Endothelial cell of umbilical vein (primary cell): ENCODE measurements around the gene NEDD4. TPM values are rescaled to one million over a fixed set of nuclear protein-coding genes. Genes with fewer than 3 reads are reported as not detected.
"Not testable (repeated sequence)": the region's sequence is repeated elsewhere in the genome, so short reads cannot be mapped to it uniquely, and the experiment has no call there.

Source experiments
- BruUV-seq: library from RNA; stranded (reverse); fragments of 400-500 nt; replicated peaks from 2 replicates; lab custom pipeline; 2021; lab: Mats Ljungman, UMichigan
- CTCF ChIA-PET: fragments of 300-600, 350-600 bp; sonication (Branson Sonifier 250); formaldehyde crosslinking; loops from one replicate; lab custom pipeline; 2021; ENCODE audit warnings: antibody characterized with exemption, inconsistent platforms; lab: Charles Lee
- POLR2A ChIA-PET: fragments of 300-600, 350-600 bp; sonication (Branson Sonifier 250); formaldehyde crosslinking; loops from one replicate; lab custom pipeline; 2021; ENCODE audit warnings: antibody characterized with exemption, inconsistent platforms; lab: Charles Lee
- DNase-seq: peaks from one replicate; pipeline ENCODE4 v3.0.0-alpha.2; 2011; ENCODE audit warnings: low read depth, low spot score
- FAIRE-seq: peaks from 2 replicates; lab custom pipeline; 2011; peaks lifted over from hg19 to GRCh38; lab: Jason Lieb, UNC
- H2AFZ ChIP-seq: 2 replicates; pipeline ENCODE4 v1.6.0; 2012; ENCODE audit warnings: low read depth, low read length, control low read depth, inconsistent platforms
- H3K27ac ChIP-seq: 2 replicates; pipeline ENCODE4 v1.5.1; 2011; ENCODE audit warnings: low read depth, mild to moderate bottlenecking, control low read depth, low read length, moderate library complexity; ENCODE audit not compliant: insufficient read depth
- H3K27me3 ChIP-seq, 2 experiments: 2 replicates each; pipeline versions ENCODE4 v1.6.0 to v1.6.1; 2011; ENCODE audit warnings: low read length in 2 of 2, mixed read lengths in 1 of 2; ENCODE audit not compliant: control insufficient read depth in 2 of 2, insufficient read depth in 2 of 2
- H3K36me3 ChIP-seq, 2 experiments: 2 replicates in 1 of 2; 3 replicates in 1 of 2; pipeline ENCODE4 v1.5.1; 2011; ENCODE audit warnings: low read length in 2 of 2, mild to moderate bottlenecking in 1 of 2, moderate library complexity in 1 of 2; ENCODE audit not compliant: control insufficient read depth in 2 of 2, insufficient read depth in 2 of 2; ENCODE audit errors: extremely low read depth in 1 of 2
- H3K4me1 ChIP-seq: 3 replicates; pipeline ENCODE4 v1.5.1; 2011; ENCODE audit warnings: mild to moderate bottlenecking, low read length; ENCODE audit not compliant: control insufficient read depth, insufficient read depth; ENCODE audit errors: extremely low read depth
- H3K4me2 ChIP-seq: 2 replicates; pipeline ENCODE4 v1.6.1; 2011; ENCODE audit warnings: low read length, control low read depth, mixed read lengths; ENCODE audit not compliant: insufficient read depth
- H3K4me3 ChIP-seq, 3 experiments: fragments of 200-600 bp in 1 of 3; sonication (generic), shearing (Covaris generic) in 1 of 3; replicated peaks in 1 of 3; 2 replicates each; pipeline ENCODE4 v1.5.1; 2011 to 2016; ENCODE audit warnings: control low read depth in 3 of 3, low read length in 3 of 3, mild to moderate bottlenecking in 2 of 3, inconsistent platforms in 1 of 3, low read depth in 1 of 3, moderate library complexity in 1 of 3; ENCODE audit not compliant: insufficient read depth in 1 of 3
- H3K79me2 ChIP-seq: 2 replicates; pipeline ENCODE4 v1.6.0; 2012; ENCODE audit warnings: low read length, inconsistent platforms; ENCODE audit not compliant: control insufficient read depth, insufficient read depth
- H3K9ac ChIP-seq: replicated peaks from 2 replicates; pipeline ENCODE3; 2011; ENCODE audit warnings: low read length, control low read depth; ENCODE audit not compliant: insufficient read depth; ENCODE audit errors: extremely low read depth
- H3K9me1 ChIP-seq: replicated peaks from 3 replicates; pipeline ENCODE4 v1.6.0; 2011; ENCODE audit warnings: mild to moderate bottlenecking, low read length; ENCODE audit not compliant: control insufficient read depth, insufficient read depth; ENCODE audit errors: extremely low read depth
- H3K9me3 ChIP-seq: replicated peaks from 2 replicates; pipeline ENCODE4 v1.5.1; 2012; ENCODE audit warnings: low read length, inconsistent platforms; ENCODE audit not compliant: control insufficient read depth, insufficient read depth
- H4K20me1 ChIP-seq: replicated peaks from 2 replicates; pipeline ENCODE3; 2011; ENCODE audit warnings: mild to moderate bottlenecking, low read length; ENCODE audit not compliant: control insufficient read depth, insufficient read depth; ENCODE audit errors: extremely low read depth
- EZH2 ChIP-seq: IDR thresholded peaks from 2 replicates; pipeline ENCODE4 v1.6.1; 2012; ENCODE audit warnings: borderline replicate concordance, low read depth, mild to moderate bottlenecking, moderate library complexity, low read length, inconsistent platforms; ENCODE audit not compliant: severe bottlenecking
- FOS ChIP-seq: IDR thresholded peaks from 2 replicates; pipeline ENCODE4 v1.6.1; 2011; ENCODE audit warnings: mild to moderate bottlenecking, low read length, moderate library complexity, borderline replicate concordance; ENCODE audit not compliant: insufficient read depth
- GATA2 ChIP-seq: IDR thresholded peaks from 2 replicates; pipeline ENCODE4 v1.7.0; 2011; ENCODE audit warnings: low read depth, mild to moderate bottlenecking, moderate library complexity, mixed read lengths, low read length; ENCODE audit not compliant: insufficient read length, insufficient read depth
- JUN ChIP-seq: IDR thresholded peaks from 2 replicates; pipeline ENCODE4 v1.6.1; 2011; ENCODE audit warnings: borderline replicate concordance, low read depth; ENCODE audit not compliant: insufficient read length, insufficient read depth
- MYC ChIP-seq: IDR thresholded peaks from one replicate; pipeline ENCODE4 v1.6.1; 2011; ENCODE audit warnings: mild to moderate bottlenecking, low read depth, low read length
- POLR2A ChIP-seq: IDR thresholded peaks from 2 replicates; pipeline ENCODE4 v1.6.1; 2012; ENCODE audit warnings: low read depth, mild to moderate bottlenecking, control low read depth, low read length
- POLR2AphosphoS5 ChIP-seq: IDR thresholded peaks from 2 replicates; pipeline ENCODE4 v1.6.1; 2012; ENCODE audit warnings: low read depth, mild to moderate bottlenecking, control low read depth, low read length, moderate library complexity; ENCODE audit not compliant: insufficient read depth
- dilution Hi-C: fragments of 300-500 bp; cut with MboI; formaldehyde crosslinking; loops from one replicate; pipeline ENCODE4 v1.15.0; 2019; ENCODE audit warnings: low sequenced_read_pairs; ENCODE audit not compliant: extremely low pct_ligation_motif_present
- intact Hi-C: fragments of 100-400 bp; cut with micrococcal nuclease; formaldehyde crosslinking; loops from one replicate; pipeline ENCODE4 v1.10.0; 2022
- polyA plus RNA-seq, 4 experiments: library from polyadenylated mRNA; depleted of rRNA in 3 of 4; stranded (reverse) in 3 of 4; unstranded in 1 of 4; fragments of >200 nt; gene quantifications; 2 replicates each; pipeline versions ENCODE4 v1.2.1 to v1.2.3, GENCODE V29; 2011 to 2012; ENCODE audit warnings: missing spikeins in 1 of 4
- total RNA-seq: library from RNA; stranded (reverse); gene quantifications from 2 replicates; pipeline ENCODE4 v1.2.3, GENCODE V29; 2021
- TF ChIP-seq, protein P1 (sequence below): IDR thresholded peaks from 2 replicates; pipeline ENCODE4 v1.6.1; 2011; ENCODE audit not compliant: insufficient read depth, insufficient read length
- TF ChIP-seq, protein P2 (sequence below), 2 donors: IDR thresholded peaks; 1 replicate in 1 of 2; 2 replicates in 1 of 2; pipeline ENCODE4 v1.5.1; 2011; ENCODE audit warnings: low read length in 2 of 2, mild to moderate bottlenecking in 2 of 2, moderate library complexity in 2 of 2, control low read depth in 1 of 2, inconsistent platforms in 1 of 2, low read depth in 1 of 2; ENCODE audit not compliant: insufficient read depth in 1 of 2; ENCODE audit errors: extremely low read depth in 1 of 2

Gene NEDD4
- total and polyA plus RNA-seq, 2 donors (not counting 3 experiments of a cell fraction or from before 2014, with no cell fraction given) = 9.2 to 39.0 TPM

DNA sequence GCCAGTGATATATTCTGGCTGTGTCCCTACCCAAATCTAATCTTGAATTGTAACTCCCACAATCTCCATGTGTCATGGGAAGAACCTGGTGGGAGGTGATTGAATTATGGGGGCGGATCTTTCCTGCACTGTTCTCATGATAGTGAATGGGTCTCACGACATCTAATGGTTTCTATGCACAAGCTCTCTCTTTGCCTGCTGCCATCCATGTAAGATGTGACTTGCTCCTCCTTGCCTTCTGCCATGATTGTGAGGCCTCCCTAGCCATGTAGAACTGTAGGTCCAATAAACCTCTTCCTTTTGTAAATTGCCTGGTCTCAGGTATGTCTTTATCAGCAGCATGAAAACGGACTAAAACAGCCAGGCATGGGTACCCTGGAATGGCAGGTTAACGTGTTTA lies 150.5 kb downstream of the NEDD4 start:
- FAIRE-seq, BruUV-seq, H3K36me3 ChIP-seq: not testable (repeated sequence)

DNA sequence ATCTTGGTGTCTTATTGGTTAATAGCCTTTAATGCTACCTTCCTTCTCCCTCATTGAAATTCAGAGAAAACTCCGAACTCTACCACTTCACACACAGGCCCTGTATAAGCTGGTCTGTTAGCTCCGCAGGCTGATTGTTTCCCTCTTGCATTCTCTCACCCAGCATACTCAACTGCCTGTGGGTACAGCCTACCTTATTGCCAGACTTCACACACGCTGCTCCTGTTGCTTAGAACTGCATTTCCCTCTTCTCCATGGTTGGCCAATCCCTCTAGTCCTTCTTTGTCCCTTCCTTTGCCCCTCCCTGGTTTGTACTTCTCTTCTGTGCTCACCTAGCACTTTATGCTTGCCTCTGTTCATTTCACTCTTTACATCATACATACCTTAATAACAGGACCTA lies 157.5 kb downstream of the NEDD4 start:
- Histone ChIP-seq H3K4me1 (no peaks in the 10 kb centered on the region), H3K4me3 (no peak overlapping the region), H3K36me3 (peaks cover 2% of the 10 kb centered on the region in 2 experiments), H3K9ac (no peak overlapping the region), H3K9me3 (no peaks in the 10 kb centered on the region), H3K9me1 (no peaks in the 10 kb centered on the region), H2AFZ (no peak overlapping the region), H3K79me2 (no peaks in the 10 kb centered on the region), H3K27me3 (no peaks in the 10 kb centered on the region), H3K27ac (no peak overlapping the region), H3K4me2 (no peak overlapping the region), H4K20me1 (no peaks in the 10 kb centered on the region)
- TF ChIP-seq EZH2 (no peak), FOS (no peak), JUN (no peak), POLR2A (no peak), POLR2AphosphoS5 (no peak), MYC (no peak), GATA2 (no peak)
- TF ChIP-seq, protein P1, sequence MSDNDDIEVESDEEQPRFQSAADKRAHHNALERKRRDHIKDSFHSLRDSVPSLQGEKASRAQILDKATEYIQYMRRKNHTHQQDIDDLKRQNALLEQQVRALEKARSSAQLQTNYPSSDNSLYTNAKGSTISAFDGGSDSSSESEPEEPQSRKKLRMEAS = no peak
- TF ChIP-seq, protein P2, sequence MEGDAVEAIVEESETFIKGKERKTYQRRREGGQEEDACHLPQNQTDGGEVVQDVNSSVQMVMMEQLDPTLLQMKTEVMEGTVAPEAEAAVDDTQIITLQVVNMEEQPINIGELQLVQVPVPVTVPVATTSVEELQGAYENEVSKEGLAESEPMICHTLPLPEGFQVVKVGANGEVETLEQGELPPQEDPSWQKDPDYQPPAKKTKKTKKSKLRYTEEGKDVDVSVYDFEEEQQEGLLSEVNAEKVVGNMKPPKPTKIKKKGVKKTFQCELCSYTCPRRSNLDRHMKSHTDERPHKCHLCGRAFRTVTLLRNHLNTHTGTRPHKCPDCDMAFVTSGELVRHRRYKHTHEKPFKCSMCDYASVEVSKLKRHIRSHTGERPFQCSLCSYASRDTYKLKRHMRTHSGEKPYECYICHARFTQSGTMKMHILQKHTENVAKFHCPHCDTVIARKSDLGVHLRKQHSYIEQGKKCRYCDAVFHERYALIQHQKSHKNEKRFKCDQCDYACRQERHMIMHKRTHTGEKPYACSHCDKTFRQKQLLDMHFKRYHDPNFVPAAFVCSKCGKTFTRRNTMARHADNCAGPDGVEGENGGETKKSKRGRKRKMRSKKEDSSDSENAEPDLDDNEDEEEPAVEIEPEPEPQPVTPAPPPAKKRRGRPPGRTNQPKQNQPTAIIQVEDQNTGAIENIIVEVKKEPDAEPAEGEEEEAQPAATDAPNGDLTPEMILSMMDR (IDR thresholded peaks at IDR 0.05; ENCODE audit: extremely low read depth in 1 of 2, insufficient read depth in 1 of 2, low read depth in 1 of 2, low read length in 2 of 2) = no peak
- intact Hi-C loops = no loop called here
- ChIA-PET POLR2A (no interaction called here), CTCF (interaction anchor here (4.6 kb wide), 1 partner anchor 11 kb away, joined by 21 read pairs; no protein-coding TSS in a partner anchor)
- BruUV-seq = no TSS peak
- dilution Hi-C loops = no loop called here
- DNase-seq (no peak), FAIRE-seq (no peak)

More for the DNA sequence above, 150.5 kb downstream of the NEDD4 start:
- H3K27ac ChIP-seq, POLR2A ChIA-PET, H3K4me2 ChIP-seq, H3K9me3 ChIP-seq, H3K9ac ChIP-seq, dilution Hi-C loops, H3K4me3 ChIP-seq, H3K9me1 ChIP-seq, intact Hi-C loops, H4K20me1 ChIP-seq, H3K79me2 ChIP-seq, H2AFZ ChIP-seq, H3K27me3 ChIP-seq, H3K4me1 ChIP-seq, DNase-seq: not testable (repeated sequence)
- CTCF ChIA-PET = interaction anchor here (1.0 to 4.9 kb wide), 2 partner anchors 30 to 75 kb away, joined by 3 to 60 read pairs; no protein-coding TSS in a partner anchor
